ENCODE data around the gene ELK3. TPM values are rescaled to one million over a fixed set of nuclear protein-coding genes. Genes with fewer than 3 reads are reported as not detected.
A peak's percentile ranks its signal among the peaks of the same experiment; 100 is the strongest.
"Not testable (repeated sequence)": the region's sequence is repeated elsewhere in the genome, so short reads cannot be mapped to it uniquely, and the experiment has no call there.

Gene ELK3
- total and polyA plus RNA-seq, 7 donors, result 2.3 to 23.8 (median 15.7) TPM

GRCh38 chr12:96308881-96309280 lies 114.7 kb downstream of the ELK3 start:
- no peaks in the 10 kb centered on the region for H3K9me3 ChIP-seq
- TF ChIP-seq CTCF (IDR thresholded peaks at IDR 0.05) (no peak), EP300 (IDR thresholded peaks at IDR 0.05) (peak in 1 of 4 donors; percentile 4), POLR2AphosphoS5 (IDR thresholded peaks at IDR 0.05) (peak in 1 of 4 donors; percentile 45)
- H3K4me3 ChIP-seq, result no peak overlapping the region
- intact Hi-C loops (cut with DNase I), result loop anchor here (10.0 kb wide), 1 partner anchor 86 kb away; no protein-coding TSS in a partner anchor
- peaks cover 0 to 37% (median 25%) of the 10 kb centered on the region in 4 donors for H3K4me1 ChIP-seq
- peak overlapping the region in 3 of 4 donors; percentile 59 to 65 (median 59) for H3K27ac ChIP-seq
- DNase-seq, result no peak
- H3K36me3 ChIP-seq, result peaks cover 0 to 25% (median 0%) of the 10 kb centered on the region in 4 donors
- 80 to 83% methylated on average over 1 of the region's 1 CpG for WGBS, 2 donors
- H3K27me3 ChIP-seq, result no peaks in the 10 kb centered on the region

GRCh38 chr12:96310067-96310466 lies 115.9 kb downstream of the ELK3 start:
- Histone ChIP-seq H3K4me3 (no peak overlapping the region), H3K36me3 (peaks cover 0 to 25% (median 0%) of the 10 kb centered on the region in 4 donors), H3K9me3 (no peaks in the 10 kb centered on the region), H3K27me3 (no peaks in the 10 kb centered on the region), H3K4me1 (peaks cover 0 to 45% (median 28%) of the 10 kb centered on the region in 4 donors), H3K27ac (no peak overlapping the region)
- 90 to 94% methylated on average over 3 of the region's 3 CpGs for WGBS, 2 donors
- no peak for TF ChIP-seq CTCF (IDR thresholded peaks at IDR 0.05)
- no peak for TF ChIP-seq POLR2AphosphoS5 (IDR thresholded peaks at IDR 0.05)
- TF ChIP-seq EP300 (IDR thresholded peaks at IDR 0.05), result no peak
- TF ChIP-seq POLR2A (IDR thresholded peaks at IDR 0.05), result no peak
- intact Hi-C loops (cut with DNase I), result no loop called here
- no peak for DNase-seq

DNA sequence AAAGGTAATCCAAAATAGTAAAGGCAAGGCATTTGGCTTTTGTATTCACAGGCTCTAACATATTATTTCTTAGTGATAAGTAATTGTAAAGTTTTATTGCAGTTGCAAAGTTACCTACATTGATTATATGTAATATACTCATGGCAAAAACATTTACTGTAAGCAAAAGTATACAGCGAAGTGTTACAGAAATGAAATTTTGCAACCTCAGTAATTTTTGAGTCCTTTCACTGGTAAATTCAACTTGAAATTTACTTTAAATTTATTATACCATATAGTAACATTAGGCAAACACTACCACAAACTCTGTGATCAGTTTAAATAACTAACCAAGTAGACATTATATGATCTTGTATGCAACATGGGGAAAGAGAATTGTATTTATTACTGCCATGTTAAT lies 117.0 kb downstream of the ELK3 start:
- DNase-seq, result no peak
- no peak for TF ChIP-seq POLR2A (IDR thresholded peaks at IDR 0.05)
- TF ChIP-seq POLR2AphosphoS5 (IDR thresholded peaks at IDR 0.05), result no peak
- no peak for TF ChIP-seq CTCF (IDR thresholded peaks at IDR 0.05)
- TF ChIP-seq EP300 (IDR thresholded peaks at IDR 0.05), result no peak
- intact Hi-C loops (cut with DNase I), result no loop called here
- Histone ChIP-seq H3K36me3 (peaks cover 0 to 25% (median 0%) of the 10 kb centered on the region in 4 donors), H3K27ac (no peak overlapping the region), H3K27me3 (no peaks in the 10 kb centered on the region), H3K4me1 (peaks cover 0 to 46% (median 28%) of the 10 kb centered on the region in 4 donors), H3K4me3 (no peak overlapping the region), H3K9me3 (no peaks in the 10 kb centered on the region)
- 94 to 96% methylated on average over 1 of the region's 1 CpG for WGBS, 2 donors

DNA sequence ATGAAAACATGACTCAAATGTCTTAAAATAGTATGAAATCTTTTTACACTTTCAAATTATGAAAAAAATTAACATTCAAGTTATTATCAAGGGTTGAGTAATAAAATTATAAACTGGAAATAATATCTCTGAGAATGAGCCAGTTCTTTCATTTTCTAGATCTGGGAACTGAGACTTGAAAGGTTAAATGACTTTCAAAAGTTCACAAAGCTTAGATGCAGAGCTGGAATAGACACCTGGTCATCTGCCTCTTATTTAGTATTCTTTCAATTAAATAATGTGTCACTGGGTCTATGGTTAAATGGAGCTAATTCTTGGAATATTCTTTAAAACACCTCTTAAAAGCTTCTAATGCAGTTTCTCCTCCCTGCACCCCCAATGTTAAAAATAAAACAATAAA lies 119.4 kb downstream of the ELK3 start:
- intact Hi-C loops (cut with DNase I), result no loop called here
- H3K4me3 ChIP-seq, result no peak overlapping the region
- H3K4me1 ChIP-seq, result peaks cover 0 to 30% (median 15%) of the 10 kb centered on the region in 4 donors
- TF ChIP-seq POLR2A (IDR thresholded peaks at IDR 0.05), result no peak
- no peak for TF ChIP-seq EP300 (IDR thresholded peaks at IDR 0.05)
- TF ChIP-seq POLR2AphosphoS5 (IDR thresholded peaks at IDR 0.05), result no peak
- no peak for TF ChIP-seq CTCF (IDR thresholded peaks at IDR 0.05)
- H3K27me3 ChIP-seq, result no peaks in the 10 kb centered on the region
- H3K36me3 ChIP-seq, result peaks cover 0 to 25% (median 0%) of the 10 kb centered on the region in 4 donors
- no peaks in the 10 kb centered on the region for H3K9me3 ChIP-seq
- no peak for DNase-seq
- H3K27ac ChIP-seq, result peak overlapping the region in 2 of 4 donors; percentile 24 to 30

DNA sequence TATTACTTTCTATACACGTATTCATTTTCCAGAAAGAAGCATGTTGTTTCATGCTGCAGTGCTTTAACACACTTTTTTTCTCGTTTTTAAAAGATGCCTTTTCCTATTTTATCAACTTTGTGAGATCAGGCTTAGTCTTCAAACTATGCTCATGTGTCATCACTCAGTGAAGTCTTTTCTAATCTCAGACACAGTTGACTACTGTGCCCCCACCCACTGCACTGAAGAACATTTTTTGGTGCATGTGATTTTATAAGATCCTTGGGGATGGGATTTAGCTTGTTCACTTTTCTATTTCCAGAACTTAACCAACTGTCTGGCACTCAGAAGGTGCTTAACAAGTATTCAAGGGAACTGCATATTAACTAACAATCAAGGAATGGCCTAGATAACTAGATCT lies 120.5 kb downstream of the ELK3 start:
- TF ChIP-seq POLR2A (IDR thresholded peaks at IDR 0.05) (no peak), POLR2AphosphoS5 (IDR thresholded peaks at IDR 0.05) (no peak), CTCF (IDR thresholded peaks at IDR 0.05) (no peak), EP300 (IDR thresholded peaks at IDR 0.05) (no peak)
- intact Hi-C loops (cut with DNase I), result no loop called here
- H3K9me3 ChIP-seq, result no peaks in the 10 kb centered on the region

DNA sequence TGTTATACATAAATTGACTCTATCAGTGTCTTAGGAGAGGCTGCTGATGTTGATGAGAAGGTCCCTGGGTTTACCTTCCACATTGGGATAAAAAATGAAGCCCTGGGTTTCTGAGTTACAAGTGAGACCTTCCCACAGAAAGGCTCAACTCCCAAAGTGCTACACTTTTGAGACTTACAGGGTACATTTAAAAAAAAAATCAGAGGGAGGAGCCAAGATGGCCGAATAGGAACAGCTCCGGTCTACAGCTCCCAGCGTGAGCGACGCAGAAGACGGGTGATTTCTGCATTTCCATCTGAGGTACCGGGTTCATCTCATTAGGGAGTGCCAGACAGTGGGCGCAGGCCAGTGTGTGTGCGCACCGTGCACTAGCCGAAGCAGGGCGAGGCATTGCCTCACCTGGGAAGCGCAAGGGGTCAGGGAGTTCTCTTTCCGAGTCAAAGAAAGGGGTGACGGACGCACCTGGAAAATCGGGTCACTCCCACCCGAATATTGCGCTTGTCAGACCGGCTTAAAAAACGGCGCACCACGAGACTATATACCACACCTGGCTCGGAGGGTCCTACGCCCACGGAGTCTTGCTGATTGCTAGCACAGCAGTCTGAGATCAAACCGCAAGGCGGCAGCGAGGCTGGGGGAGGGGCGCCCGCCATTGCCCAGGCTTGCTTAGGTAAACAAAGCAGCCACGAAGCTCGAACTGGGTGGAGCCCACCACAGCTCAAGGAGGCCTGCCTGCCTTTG lies 121.7 kb downstream of the ELK3 start:
- Histone ChIP-seq H3K4me3 (peak overlapping the region in 3 of 4 donors; percentile 24 to 32 (median 26)), H3K36me3 (peaks cover 0 to 16% (median 0%) of the 10 kb centered on the region in 4 donors), H3K4me1 (peaks cover 0 to 19% (median 10%) of the 10 kb centered on the region in 4 donors), H3K27ac (peak overlapping the region; percentile 11 to 57 (median 30))
- intact Hi-C loops (cut with DNase I); H3K9me3 ChIP-seq; H3K27me3 ChIP-seq; DNase-seq: not testable (repeated sequence)
- 34 to 57% methylated on average over 33 of the region's 33 CpGs for WGBS, 2 donors

More for the DNA sequence above, 120.5 kb downstream of the ELK3 start:
- no peaks in the 10 kb centered on the region for H3K27me3 ChIP-seq
- peaks cover 0 to 19% (median 10%) of the 10 kb centered on the region in 4 donors for H3K4me1 ChIP-seq
- peak overlapping the region in 3 of 4 donors; percentile 24 to 37 (median 30) for H3K27ac ChIP-seq
- no peak overlapping the region for H3K4me3 ChIP-seq
- peaks cover 0 to 25% (median 0%) of the 10 kb centered on the region in 4 donors for H3K36me3 ChIP-seq
- WGBS, 2 donors, result 80 to 91% methylated on average over 2 of the region's 2 CpGs
- no peak for DNase-seq

DNA sequence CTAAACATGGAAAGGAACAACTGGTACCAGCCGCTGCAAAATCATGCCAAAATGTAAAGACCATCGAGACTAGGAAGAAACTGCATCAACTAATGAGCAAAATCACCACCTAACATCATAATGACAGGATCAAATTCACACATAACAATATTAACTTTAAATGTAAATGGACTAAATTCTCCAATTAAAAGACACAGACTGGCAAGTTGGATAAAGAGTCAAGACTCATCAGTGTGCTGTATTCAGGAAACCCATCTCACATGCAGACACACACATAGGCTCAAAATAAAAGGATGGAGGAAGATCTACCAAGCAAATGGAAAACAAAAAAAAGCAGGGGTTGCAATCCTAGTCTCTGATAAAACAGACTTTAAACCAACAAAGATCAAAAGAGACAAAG lies 123.6 kb downstream of the ELK3 start:
- H3K27me3 ChIP-seq; H3K4me3 ChIP-seq; intact Hi-C loops (cut with DNase I); DNase-seq; H3K9me3 ChIP-seq; H3K27ac ChIP-seq: not testable (repeated sequence)
- Histone ChIP-seq H3K36me3 (peaks cover 0 to 13% (median 0%) of the 10 kb centered on the region in 4 donors), H3K4me1 (peaks cover 0 to 24% (median 8%) of the 10 kb centered on the region in 4 donors)
- WGBS, 2 donors, result 94 to 97% methylated on average over 2 of the region's 2 CpGs
